Mucosa of gallbladder (tissue), 1 donor: ENCODE data around the gene TRIM33. TPM values are rescaled to one million over a fixed set of nuclear protein-coding genes. Genes with fewer than 3 reads are reported as not detected.
A peak's percentile ranks its signal among the peaks of the same experiment; 100 is the strongest.

Experiments used
- DNase-seq: peaks from one replicate; pipeline ENCODE4 v3.0.0-alpha.2; 2020; ENCODE audit warnings: low spot score
- total RNA-seq: library from RNA; stranded (reverse); gene quantifications from one replicate; pipeline ENCODE4 v1.2.1, GENCODE V29; 2021
- donor health status: DM: no; HTN: no; CAD: no.

Gene TRIM33
- total RNA-seq, 1 donor from 2014 or later, result 36.7 TPM

DNA sequence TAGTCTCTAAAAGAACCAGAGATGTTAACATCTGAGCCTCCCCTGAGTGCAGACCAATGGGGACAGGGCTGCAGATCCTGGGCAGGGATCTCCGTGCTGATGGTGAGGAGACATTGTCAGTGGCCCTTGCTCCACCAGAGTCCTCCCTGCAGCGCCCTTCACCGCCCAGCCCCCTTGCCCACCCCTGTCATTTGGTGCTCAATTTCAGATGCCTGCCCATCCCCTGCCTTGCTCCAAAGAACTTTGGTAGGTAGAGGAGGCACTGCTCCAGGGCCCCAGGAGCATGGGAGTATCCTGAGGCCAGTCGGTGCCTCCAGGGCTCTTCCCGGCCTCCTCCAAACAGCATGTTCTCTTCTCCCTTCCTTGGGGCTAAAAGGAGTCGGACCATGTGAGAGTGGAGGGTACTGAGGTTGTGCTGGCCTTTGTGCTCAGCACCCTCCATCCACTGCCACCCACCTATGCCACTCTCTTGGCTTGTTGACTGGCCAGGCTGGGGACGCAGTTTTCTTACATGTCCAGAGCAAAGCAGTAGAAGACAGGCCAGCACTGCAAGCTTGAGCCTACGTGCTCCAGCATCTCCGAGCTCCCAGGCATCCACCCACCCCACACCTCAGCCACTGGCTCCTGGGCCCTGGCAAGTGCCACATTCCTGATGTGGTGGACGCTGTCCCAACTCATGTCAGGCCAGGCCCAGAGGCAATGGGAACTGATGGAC, 160.1 kb downstream of the TRIM33 start:
- DNase-seq, result no peak

- no peak for DNase-seq
Measured at GRCh38 chr1:114349891-114350605, 161.0 kb downstream of the TRIM33 start.

- DNase-seq, result no peak
Measured at GRCh38 chr1:114347431-114348209, 163.4 kb downstream of the TRIM33 start.

GRCh38 chr1:114346480-114347029, 164.4 kb downstream of the TRIM33 start:
- DNase-seq, result peak; percentile 97

DNA sequence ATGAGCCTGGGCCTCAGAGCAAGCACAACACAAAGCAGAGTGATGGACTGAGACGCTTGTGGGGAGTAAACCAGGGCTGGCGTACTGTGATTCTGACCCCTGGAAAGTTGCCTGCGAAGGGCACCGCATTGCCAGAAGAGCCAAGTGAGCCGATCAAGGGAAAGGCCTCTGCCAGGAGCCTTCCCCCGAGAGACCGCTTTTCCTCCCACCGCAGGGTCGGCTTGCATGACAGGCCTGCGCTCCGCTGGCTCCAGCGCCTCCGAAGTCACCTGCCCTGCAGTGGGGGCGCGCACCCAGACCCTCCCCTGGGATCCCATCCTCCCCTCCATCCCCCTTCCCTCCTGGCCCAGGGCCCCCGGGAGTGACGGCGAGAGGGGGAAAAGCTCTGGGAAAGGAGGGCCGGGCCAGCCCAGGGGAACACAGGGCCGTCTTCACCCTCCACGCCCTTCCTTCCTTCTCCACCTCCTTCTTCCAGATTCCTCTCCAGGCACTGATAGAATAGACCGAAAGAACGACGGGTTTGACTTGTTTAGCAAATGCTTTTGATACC, 165.0 kb downstream of the TRIM33 start:
- no peak for DNase-seq

- DNase-seq, result no peak
Measured at GRCh38 chr1:114344656-114345055, 166.3 kb downstream of the TRIM33 start.

Other genes with a start within 250 kb of the TRIM33 start
- 31.8 TPM for gene BCAS2, start 70.4 kb upstream of the TRIM33 start, total RNA-seq
- 4.1 TPM for gene DENND2C, start 158.8 kb upstream of the TRIM33 start, total RNA-seq
- gene AMPD1, start 184.3 kb upstream of the TRIM33 start, total RNA-seq, result not detected
- gene NRAS, start 205.6 kb upstream of the TRIM33 start, total RNA-seq, result 24.7 TPM
- 523 TPM for gene CSDE1, start 246.8 kb upstream of the TRIM33 start, total RNA-seq